ENCODE measurements around the gene MIER1. TPM values are rescaled to one million over a fixed set of nuclear protein-coding genes. Genes with fewer than 3 reads are reported as not detected.

The MIER1 gene
- total RNA-seq, 4 donors from 2014 or later = 14.8 to 21.7 (median 15.4) TPM

- ATAC-seq = no peak
- Histone ChIP-seq H3K4me3 (no peak overlapping the region), H3K27me3 (no peaks in the 10 kb centered on the region), H3K4me1 (peaks cover 14 to 16% of the 10 kb centered on the region in 2 donors), H3K36me3 (no peaks in the 10 kb centered on the region), H3K27ac (no peak overlapping the region), H3K9me3 (no peaks in the 10 kb centered on the region)
- intact Hi-C loops (cut with DNase I; ENCODE audit: low total_unique reads) (no loop called here), in situ Hi-C loops (cut with MboI; ENCODE audit: low sequenced_read_pairs in 4 of 4) (loop anchor here in 2 of 4 donors (10.0 to 25.0 kb wide), 2 partner anchors 117 to 600 kb away; partner anchors contain the start of gene SLC35D1 (in 2 of the 2))
- no peak for TF ChIP-seq POLR2A (IDR thresholded peaks at IDR 0.05)
- no peak for TF ChIP-seq CTCF (IDR thresholded peaks at IDR 0.05 in 4 of 5, conservative IDR thresholded peaks at IDR 0.05 in 1 of 5)
- DNase-seq = no peak
Observed at GRCh38 chr1:66937529-66938234, 12.9 kb downstream of the MIER1 start.

DNA sequence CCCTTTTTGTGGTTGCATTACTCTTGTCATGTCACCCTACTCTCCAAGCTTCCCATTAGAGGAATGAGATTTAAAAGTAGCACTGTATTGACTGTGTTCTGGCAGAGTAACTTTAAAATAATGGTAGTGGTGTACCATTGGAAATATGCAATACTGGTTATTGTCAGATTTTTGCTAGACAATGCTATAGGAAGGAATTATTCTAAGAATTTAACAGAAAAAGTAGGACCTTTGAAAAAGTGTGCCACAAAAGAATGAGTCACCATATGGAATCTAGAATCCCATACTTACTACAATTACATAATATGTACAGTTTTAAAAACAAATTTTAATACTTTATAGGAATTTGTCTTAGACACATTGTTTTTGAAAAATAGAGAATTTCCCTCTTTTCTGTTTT is 13.8 kb downstream of the MIER1 start:
- in situ Hi-C loops (cut with MboI; ENCODE audit: low sequenced_read_pairs in 4 of 4) = loop anchor here in 2 of 4 donors (10.0 to 25.0 kb wide), 2 partner anchors 116 to 601 kb away; partner anchors contain the start of gene SLC35D1 (in 2 of the 2)
- intact Hi-C loops (cut with DNase I; ENCODE audit: low total_unique reads) = no loop called here
- no peak overlapping the region for H3K27ac ChIP-seq
- ATAC-seq (no peak), DNase-seq (no peak)
- TF ChIP-seq CTCF (IDR thresholded peaks at IDR 0.05 in 4 of 5, conservative IDR thresholded peaks at IDR 0.05 in 1 of 5) (no peak), POLR2A (IDR thresholded peaks at IDR 0.05) (no peak)
- H3K36me3 ChIP-seq = no peaks in the 10 kb centered on the region
- no peaks in the 10 kb centered on the region for H3K27me3 ChIP-seq
- H3K4me1 ChIP-seq = peaks cover 6 to 9% of the 10 kb centered on the region in 2 donors
- H3K4me3 ChIP-seq = no peak overlapping the region
- H3K9me3 ChIP-seq = no peaks in the 10 kb centered on the region

DNA sequence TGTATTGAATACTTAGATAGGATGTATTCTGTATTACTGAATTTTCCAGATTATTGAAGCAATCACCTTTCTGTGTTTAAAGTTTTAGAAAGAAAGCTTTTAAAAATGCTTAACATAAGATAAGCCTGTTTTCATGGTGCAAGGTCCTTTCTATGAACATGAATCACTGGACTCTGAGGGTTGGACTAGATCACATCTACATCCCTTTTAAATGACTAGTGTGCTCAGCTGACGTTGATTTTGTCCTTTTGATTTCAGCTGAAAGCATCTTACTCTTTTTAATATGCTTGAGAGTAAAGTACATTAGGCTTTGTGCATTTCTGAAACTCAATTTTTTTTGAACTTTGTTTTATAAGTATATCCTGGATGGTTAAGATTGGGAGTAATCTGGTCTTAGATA is 16.2 kb downstream of the MIER1 start:
- no peak for TF ChIP-seq POLR2A (IDR thresholded peaks at IDR 0.05)
- no peak for TF ChIP-seq CTCF (IDR thresholded peaks at IDR 0.05 in 4 of 5, conservative IDR thresholded peaks at IDR 0.05 in 1 of 5)
- Histone ChIP-seq H3K9me3 (no peaks in the 10 kb centered on the region), H3K4me1 (peaks cover 6 to 18% of the 10 kb centered on the region in 2 donors), H3K27ac (no peak overlapping the region), H3K27me3 (no peaks in the 10 kb centered on the region), H3K4me3 (no peak overlapping the region), H3K36me3 (no peaks in the 10 kb centered on the region)
- DNase-seq = no peak
- in situ Hi-C loops (cut with MboI; ENCODE audit: low sequenced_read_pairs in 4 of 4) = loop anchor here in 1 of 4 donors (25.0 kb wide), 1 partner anchor 604 kb away; no protein-coding TSS in a partner anchor
- ATAC-seq = no peak
- intact Hi-C loops (cut with DNase I; ENCODE audit: low total_unique reads) = no loop called here

DNA sequence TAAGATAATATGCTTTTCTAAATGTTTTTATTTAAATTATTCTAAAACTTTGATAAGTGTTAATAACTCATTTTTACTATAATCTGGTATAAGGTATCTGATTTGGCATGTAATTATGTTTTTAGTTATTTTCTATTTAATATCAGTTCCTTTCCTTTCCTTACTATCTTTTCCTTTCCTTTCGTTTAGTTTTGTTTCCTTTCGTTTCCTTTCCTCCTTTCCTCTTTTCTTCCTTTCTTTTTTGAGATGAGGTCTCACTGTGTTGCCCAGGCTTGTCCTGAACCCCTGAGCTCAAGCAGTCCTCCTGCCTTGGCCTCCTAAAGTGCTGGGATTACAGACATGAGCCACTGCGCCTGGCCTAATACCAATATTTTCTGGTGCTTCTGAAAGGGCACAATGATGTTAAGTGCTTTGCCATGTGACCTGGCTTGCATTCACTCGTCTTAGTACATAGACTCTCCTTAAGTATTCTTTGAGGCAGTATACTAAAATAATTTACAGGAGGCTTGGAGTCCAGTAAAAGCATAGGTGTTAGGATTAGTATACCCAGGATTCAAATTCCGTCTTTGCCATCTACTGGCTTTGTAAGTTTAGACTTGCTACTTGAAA is 18.7 kb downstream of the MIER1 start:
- in situ Hi-C loops (cut with MboI; ENCODE audit: low sequenced_read_pairs in 4 of 4) = loop anchor here in 1 of 4 donors (25.0 kb wide), 1 partner anchor 606 kb away; no protein-coding TSS in a partner anchor
- intact Hi-C loops (cut with DNase I; ENCODE audit: low total_unique reads) = no loop called here
- no peaks in the 10 kb centered on the region for H3K9me3 ChIP-seq
- H3K4me1 ChIP-seq = peaks cover 6 to 18% of the 10 kb centered on the region in 2 donors
- peaks cover 0 to 18% of the 10 kb centered on the region in 2 donors for H3K36me3 ChIP-seq
- peak overlapping the region in 2 of 4 donors; percentile 47 to 63 for H3K27ac ChIP-seq
- ATAC-seq (no peak), DNase-seq (no peak)
- TF ChIP-seq CTCF (IDR thresholded peaks at IDR 0.05 in 4 of 5, conservative IDR thresholded peaks at IDR 0.05 in 1 of 5) = no peak
- no peak for TF ChIP-seq POLR2A (IDR thresholded peaks at IDR 0.05)
- no peak overlapping the region for H3K4me3 ChIP-seq
- H3K27me3 ChIP-seq = no peaks in the 10 kb centered on the region
